ENCODE results near the gene SMIM11.
A peak's percentile ranks its signal among the peaks of the same experiment; 100 is the strongest.
"Not testable (repeated sequence)": the region's sequence is repeated elsewhere in the genome, so short reads cannot be mapped to it uniquely, and the experiment has no call there.

SMIM11 gene

GRCh38 chr21:34354836-34355235 is 20.5 kb upstream of the SMIM11 start:
- DNase-seq = no peak

- no peak for DNase-seq
These were observed 19.7 kb upstream of the SMIM11 start for GRCh38 chr21:34355570-34355969.

GRCh38 chr21:34357889-34358288 is 17.4 kb upstream of the SMIM11 start:
- DNase-seq = no peak

GRCh38 chr21:34358866-34359265 is 16.4 kb upstream of the SMIM11 start:
- no peak for DNase-seq

- DNase-seq = no peak
These were observed 14.6 kb upstream of the SMIM11 start for GRCh38 chr21:34360488-34361241.

- DNase-seq = no peak
These were observed 13.2 kb upstream of the SMIM11 start for GRCh38 chr21:34362136-34362444.

GRCh38 chr21:34362670-34363069 is 12.6 kb upstream of the SMIM11 start:
- no peak for DNase-seq

- no peak for DNase-seq
These were observed 11.6 kb upstream of the SMIM11 start, which contains the start of gene KCNE2 for GRCh38 chr21:34363733-34364132. TSS of gene KCNE2 (plus strand) at chr21:34364006. CDS start at chr21:34370479, 6,473 bp downstream.

- DNase-seq = no peak
These were observed 10.4 kb upstream of the SMIM11 start for GRCh38 chr21:34364921-34365320.

- no peak for DNase-seq
These were observed 9.5 kb upstream of the SMIM11 start for GRCh38 chr21:34365809-34366208.

- peak in 9 of 58 donors; percentile 5 to 27 (median 14) for DNase-seq
These were observed 7.9 kb upstream of the SMIM11 start for GRCh38 chr21:34367320-34367935.

GRCh38 chr21:34369741-34370140 is 5.6 kb upstream of the SMIM11 start:
- no peak for DNase-seq

- no peak for DNase-seq
These were observed 3.0 kb upstream of the SMIM11 start for GRCh38 chr21:34372321-34372720.

- not testable (repeated sequence) for DNase-seq
These were observed 845 bp upstream of the SMIM11 start for GRCh38 chr21:34374462-34374861.

GRCh38 chr21:34375619-34375972 is 289 bp downstream of the SMIM11 start:
- not testable (repeated sequence) for DNase-seq

GRCh38 chr21:34383138-34383537 is 7.8 kb downstream of the SMIM11 start:
- DNase-seq = not testable (repeated sequence)

- DNase-seq = not testable (repeated sequence)
These were observed 8.6 kb downstream of the SMIM11 start for GRCh38 chr21:34383724-34384415.

- DNase-seq = not testable (repeated sequence)
These were observed 25.2 kb downstream of the SMIM11 start for GRCh38 chr21:34400522-34400921.

GRCh38 chr21:34404742-34405141 is 29.4 kb downstream of the SMIM11 start:
- DNase-seq = not testable (repeated sequence)

GRCh38 chr21:34405686-34406085 is 30.4 kb downstream of the SMIM11 start:
- DNase-seq = not testable (repeated sequence)

GRCh38 chr21:34406102-34406501 is 30.8 kb downstream of the SMIM11 start:
- not testable (repeated sequence) for DNase-seq

- not testable (repeated sequence) for DNase-seq
These were observed 31.4 kb downstream of the SMIM11 start for GRCh38 chr21:34406676-34407075.

Measured in anterior cingulate cortex (tissue), 58 donors.